Heart left ventricle (tissue), 16 donors: ENCODE results near the gene ACAA2. TPM values are rescaled to one million over a fixed set of nuclear protein-coding genes. Genes with fewer than 3 reads are reported as not detected.
A peak's percentile ranks its signal among the peaks of the same experiment; 100 is the strongest.
"Not testable (repeated sequence)": the region's sequence is repeated elsewhere in the genome, so short reads cannot be mapped to it uniquely, and the experiment has no call there.

ENCODE experiments used
- ATAC-seq, 4 donors: fragments of 200-7000 bp; cut with Tn5 transposase; one replicate each; pipeline ENCODE4 v1.9.1; 2020 to 2022; ENCODE audit warnings: moderate library complexity in 4 of 4, mild to moderate bottlenecking in 3 of 4, moderate number of reproducible peaks in 1 of 4
- DNase-seq, 5 donors: peaks; one replicate each; pipeline ENCODE4 v3.0.0-alpha.2; 2020
- H3K27ac ChIP-seq, 12 donors: fragments of 200-600 bp; sonication (generic) in 4 of 12; one replicate each; pipeline versions ENCODE4 v1.5.0 to v1.8.0; 2016 to 2022; ENCODE audit warnings: mild to moderate bottlenecking in 2 of 12
- H3K27me3 ChIP-seq, 9 donors: fragments of 200-600 bp; sonication (generic) in 2 of 9; one replicate each; pipeline versions ENCODE4 v1.5.1 to v1.8.0; 2016 to 2022; ENCODE audit warnings: mild to moderate bottlenecking in 3 of 9
- H3K36me3 ChIP-seq, 9 donors: fragments of 200-600 bp; sonication (generic) in 2 of 9; one replicate each; pipeline versions ENCODE4 v1.5.0 to v1.8.0; 2018 to 2022; ENCODE audit warnings: mild to moderate bottlenecking in 2 of 9
- H3K4me1 ChIP-seq, 12 donors: fragments of 200-600 bp; sonication (generic) in 4 of 12; one replicate each; pipeline versions ENCODE4 v1.5.0 to v1.8.0; 2016 to 2022; ENCODE audit warnings: mild to moderate bottlenecking in 3 of 12
- H3K4me3 ChIP-seq, 12 donors: fragments of 200-600 bp; sonication (generic) in 4 of 12; one replicate each; pipeline versions ENCODE4 v1.5.0 to v1.8.0; 2017 to 2022; ENCODE audit warnings: mild to moderate bottlenecking in 9 of 12, moderate library complexity in 4 of 12
- H3K9me3 ChIP-seq, 12 donors: fragments of 200-600 bp; sonication (generic) in 4 of 12; one replicate each; pipeline versions ENCODE4 v1.5.0 to v1.8.0; 2016 to 2022; ENCODE audit warnings: mild to moderate bottlenecking in 1 of 12
- CTCF ChIP-seq, 12 donors: fragments of 200-600 bp; sonication (generic) in 4 of 12; IDR thresholded peaks; one replicate each; pipeline versions ENCODE4 v1.5.0 to v1.8.0; 2018 to 2022; ENCODE audit warnings: antibody characterized with exemption in 12 of 12, mild to moderate bottlenecking in 5 of 12
- POLR2A ChIP-seq, 2 donors: fragments of 450-650 bp; IDR thresholded peaks; one replicate each; pipeline ENCODE4 v1.6.1; 2017; ENCODE audit warnings: antibody characterized with exemption in 2 of 2, mild to moderate bottlenecking in 2 of 2, moderate library complexity in 2 of 2
- WGBS, 4 donors: extraction: QIAGEN DNeasy Blood & Tissue Kit in 2 of 4; methylation state at CpG; one replicate each; pipeline versions ENCODE4 v1.1.5 to v1.1.7; 2013 to 2018; 5-methylcytosine and 5-hydroxymethylcytosine counted together
- intact Hi-C, 10 donors: fragments of 100-400 bp; cut with DNase I; formaldehyde crosslinking; loops; one replicate each; pipeline versions ENCODE4 v1.11.1 to v1.14.2; 2022
- polyA plus RNA-seq, 2 donors: library from polyadenylated mRNA; stranded (reverse); fragments of 200-250 nt; gene quantifications; one replicate each; pipeline ENCODE4 v1.2.3, GENCODE V29; 2013
- total RNA-seq, 9 donors: library from RNA; depleted of rRNA in 2 of 9; stranded (reverse); fragments of >200 nt in 2 of 9; fragmentation: NEBNext Ultra II Directional in 3 of 9; extraction: Animal tissue kit (Norgen Biotek cat#: 25700) in 3 of 9; gene quantifications; one replicate each; pipeline versions ENCODE4 v1.1.0 to v1.2.4, GENCODE V29; 2016 to 2023
- donor health status: ischemic (EF 13 %, LVEDD 7.1; RV severe dilation, severe dysfunction).
- donor health status: healthy with polysubstance abuse.
- donor health status: DM: no; HTN: yes; CAD: no.
- donor health status: DM: no; HTN: no; CAD: no.
- donor health status: ischemic (EF 25% LVEDD 6.9; RV normal size, moderate dysfunction).
- donor health status: ischemic (EF 25% LVEDD 5.7; RV mildly dilated, moderate dysfunction).
- donor health status: healthy.
- donor health status: DM: yes; HTN: yes; CAD: no.
- donor health status: ischemic (EF 35%, LVEDD 5.7; RV mildly dilated, moderate dysfunction).
- donor health status: nonischemic (EF 11% LVEDD 7.7; RV severe dilation, severe dysfunction).
- donor health status: DM: yes; HTN: yes; CAD: no.
- donor health status: PGD.
- donor health status: ischemic (EF 29% LVEDD 5.4; RV normal size, mild dysfunction).
- donor health status: nonischemic (EF 23%, LVEDD 6.1; RV moderate dilation, normal function).

The ACAA2 gene
- total and polyA plus RNA-seq, 11 donors, result 129 to 379 (median 221) TPM

GRCh38 chr18:49802623-49803022 is 10.7 kb downstream of the ACAA2 start:
- DNase-seq (no peak), ATAC-seq (peak in 1 of 4 donors; percentile 61)
- no peak overlapping the region for H3K4me3 ChIP-seq
- peaks cover 0 to 32% (median 20%) of the 10 kb centered on the region in 9 donors for H3K36me3 ChIP-seq
- H3K27me3 ChIP-seq, result no peaks in the 10 kb centered on the region
- no peak overlapping the region for H3K27ac ChIP-seq
- H3K4me1 ChIP-seq, result peaks cover 0 to 27% (median 1%) of the 10 kb centered on the region in 12 donors
- no peak for TF ChIP-seq CTCF (IDR thresholded peaks at IDR 0.05)
- no peak for TF ChIP-seq POLR2A (IDR thresholded peaks at IDR 0.05)
- 70 to 81% (median 76%) methylated on average over 4 of the region's 4 CpGs for WGBS, 4 donors
- intact Hi-C loops, result no loop called here
- no peaks in the 10 kb centered on the region for H3K9me3 ChIP-seq

- intact Hi-C loops, H3K27ac ChIP-seq, H3K4me3 ChIP-seq, H3K9me3 ChIP-seq, DNase-seq, ATAC-seq, H3K27me3 ChIP-seq: not testable (repeated sequence)
- peaks cover 0 to 53% (median 40%) of the 10 kb centered on the region in 9 donors for H3K36me3 ChIP-seq
- H3K4me1 ChIP-seq, result peaks cover 0 to 15% (median 0%) of the 10 kb centered on the region in 12 donors
- 68 to 83% (median 78%) methylated on average over 4 to 5 of the region's 5 CpGs for WGBS, 4 donors
Observed at GRCh38 chr18:49800491-49800890, 12.8 kb downstream of the ACAA2 start.

- H3K4me1 ChIP-seq, result peaks cover 0 to 15% (median 0%) of the 10 kb centered on the region in 12 donors
- ATAC-seq, H3K27ac ChIP-seq, DNase-seq, H3K27me3 ChIP-seq, H3K9me3 ChIP-seq, H3K4me3 ChIP-seq, intact Hi-C loops: not testable (repeated sequence)
- 92 to 95% methylated on average over 19 to 22 of the region's 29 CpGs; no CpG with 5 or more reads in 2 of the 4 donors for WGBS, 4 donors
- H3K36me3 ChIP-seq, result peaks cover 0 to 60% (median 46%) of the 10 kb centered on the region in 9 donors
Observed at GRCh38 chr18:49799806-49800205, 13.5 kb downstream of the ACAA2 start.

- no peak overlapping the region for H3K27ac ChIP-seq
- no peak for DNase-seq
- H3K27me3 ChIP-seq, result no peaks in the 10 kb centered on the region
- peaks cover 0 to 78% (median 64%) of the 10 kb centered on the region in 9 donors for H3K36me3 ChIP-seq
- no peaks in the 10 kb centered on the region for H3K9me3 ChIP-seq
- intact Hi-C loops, result no loop called here
- ATAC-seq, result no peak
- TF ChIP-seq POLR2A (IDR thresholded peaks at IDR 0.05) (no peak), CTCF (IDR thresholded peaks at IDR 0.05) (no peak)
- H3K4me1 ChIP-seq, result peaks cover 0 to 6% (median 0%) of the 10 kb centered on the region in 12 donors
- H3K4me3 ChIP-seq, result no peak overlapping the region
- WGBS, 4 donors, result 95 to 99% (median 97%) methylated on average over 4 of the region's 4 CpGs
Observed at GRCh38 chr18:49798001-49798400, 15.3 kb downstream of the ACAA2 start.

GRCh38 chr18:49795612-49796552 is 17.5 kb downstream of the ACAA2 start:
- Histone ChIP-seq H3K9me3 (no peaks in the 10 kb centered on the region), H3K27me3 (no peaks in the 10 kb centered on the region), H3K4me3 (no peak overlapping the region), H3K36me3 (peaks cover 0 to 78% (median 69%) of the 10 kb centered on the region in 9 donors), H3K4me1 (no peaks in the 10 kb centered on the region), H3K27ac (no peak overlapping the region)
- no peak for TF ChIP-seq CTCF (IDR thresholded peaks at IDR 0.05)
- TF ChIP-seq POLR2A (IDR thresholded peaks at IDR 0.05), result no peak
- intact Hi-C loops, result no loop called here
- WGBS, 4 donors, result 94 to 95% (median 95%) methylated on average over 7 of the region's 7 CpGs
- ATAC-seq, result no peak
- no peak for DNase-seq
